Placental epithelial cell (primary cell): ENCODE measurements around the gene TET1. TPM values are rescaled to one million over a fixed set of nuclear protein-coding genes. Genes with fewer than 3 reads are reported as not detected.

ENCODE experiments used
- small RNA-seq: library from RNA; depleted of rRNA; stranded (forward); fragments of <200 nt; gene quantifications from one replicate; pipeline ENCODE3, GENCODE V24; 2012
- total RNA-seq: library from RNA; depleted of rRNA; stranded (reverse); fragments of >200 nt; gene quantifications from 2 replicates; pipeline ENCODE4 v1.2.3, GENCODE V29; 2012

Gene TET1
- total RNA-seq = 1.3 and 3.9 TPM in 2 replicates

DNA sequence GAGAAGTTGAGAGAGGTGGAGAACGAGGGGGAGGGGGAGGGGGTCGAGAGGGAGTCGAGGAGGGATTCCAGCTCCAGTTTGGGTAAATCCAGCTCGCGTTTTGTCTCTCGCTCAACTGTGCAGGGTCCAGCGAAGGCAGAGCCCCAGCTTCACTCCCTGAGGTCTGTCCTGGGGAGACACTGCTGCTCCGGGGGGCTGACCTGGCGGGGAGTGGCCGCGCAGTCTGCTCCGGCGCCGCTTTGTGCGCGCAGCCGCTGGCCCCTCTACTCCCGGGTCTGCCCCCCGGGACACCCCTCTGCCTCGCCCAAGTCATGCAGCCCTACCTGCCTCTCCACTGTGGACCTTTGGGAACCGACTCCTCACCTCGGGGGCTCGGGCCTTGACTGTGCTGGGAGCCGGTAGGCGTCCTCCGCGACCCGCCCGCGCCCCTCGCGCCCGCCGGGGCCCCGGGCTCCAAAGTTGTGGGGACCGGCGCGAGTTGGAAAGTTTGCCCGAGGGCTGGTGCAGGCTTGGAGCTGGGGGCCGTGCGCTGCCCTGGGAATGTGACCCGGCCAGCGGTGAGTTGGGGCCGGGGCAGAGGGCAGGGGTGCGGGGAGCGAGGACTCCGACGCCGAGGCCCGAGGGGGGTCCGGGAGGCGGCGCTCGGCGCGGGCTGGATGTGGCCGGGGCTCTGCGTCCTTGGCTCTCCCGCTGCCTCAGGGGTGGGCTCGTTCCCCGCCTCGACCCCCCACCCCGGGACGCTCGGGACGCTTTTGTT is at the start of gene TET1:
Gene TET1 (plus strand): TSS at position 152 of the 757 bp plus-strand sequence. CDS start 12,002 bp downstream, outside the sequence.

GRCh38 chr10:68720793-68721672 is 160.9 kb downstream of the TET1 start, which contains the start of gene CCAR1:
CCAR1 (plus strand) TSS chr10:68721239; CDS start chr10:68722505, 1,266 bp downstream.

Small RNA genes within 50 kb of the gene (small RNA-seq; reads per million reads assigned to genes)
- gene RF00019 = not detected

Other genes starting within 250 kb of the TET1 start
- 8.6 and 20.8 TPM in 2 replicates for gene HNRNPH3, start 228.3 kb upstream of the TET1 start, total RNA-seq
- 8.9 and 11.4 TPM in 2 replicates for gene PBLD, start 227.4 kb upstream of the TET1 start, total RNA-seq
- gene RUFY2, start 153.1 kb upstream of the TET1 start, total RNA-seq = 23.9 TPM in 2 replicates
- 5.0 and 6.7 TPM in 2 replicates for gene DNA2, start 88.4 kb upstream of the TET1 start, total RNA-seq
- 17.0 and 20.8 TPM in 2 replicates for gene SLC25A16, start 32.8 kb upstream of the TET1 start, total RNA-seq
- 49.1 and 50.1 TPM in 2 replicates for gene CCAR1, start 160.9 kb downstream of the TET1 start, total RNA-seq